ENCODE results near the gene PTH1R. TPM values are rescaled to one million over a fixed set of nuclear protein-coding genes. Genes with fewer than 3 reads are reported as not detected.

Gene PTH1R
- total RNA-seq, 1 experiment from 2014 or later, result not detected

DNA sequence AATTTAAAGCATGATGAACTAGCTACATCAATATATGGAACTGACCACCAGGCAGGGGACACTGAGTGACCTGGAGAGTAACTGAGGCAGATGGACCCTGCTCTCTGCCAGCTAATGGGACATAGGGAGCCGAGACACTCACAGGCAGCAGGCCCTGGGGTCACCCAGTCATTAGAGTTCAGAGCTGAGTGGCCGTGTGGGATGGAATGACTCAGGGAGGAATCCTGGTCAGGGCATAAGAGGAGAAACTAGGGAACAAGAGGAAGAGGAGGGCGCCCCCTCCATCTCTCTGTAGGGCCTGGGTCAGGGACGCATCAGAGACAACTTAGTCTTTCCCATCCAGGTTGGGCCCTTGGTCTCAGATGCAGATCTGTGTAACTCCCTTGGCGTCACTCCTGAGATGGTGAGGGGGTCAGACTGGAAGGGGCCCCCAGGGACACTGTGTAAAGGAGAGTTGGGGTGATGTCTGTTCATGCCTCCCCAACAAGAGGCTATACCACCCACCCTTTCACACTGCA is 59.3 kb downstream of the PTH1R start:
- Histone ChIP-seq H3K4me3 (ENCODE audit: low read depth in 2 of 2, low read length in 2 of 2) (no peak overlapping the region), H3K36me3 (ENCODE audit: control insufficient read depth, insufficient read depth, low read length) (no peaks in the 10 kb centered on the region), H3K27ac (ENCODE audit: low read length) (no peak overlapping the region), H3K9me3 (ENCODE audit: control insufficient read depth, insufficient read depth, low read depth, low read length) (no peaks in the 10 kb centered on the region), H3K4me1 (ENCODE audit: control insufficient read depth, insufficient read depth, low read length) (peaks cover 33% of the 10 kb centered on the region), H3K27me3 (ENCODE audit: control insufficient read depth, insufficient read depth, low read length) (no peaks in the 10 kb centered on the region)
- in situ Hi-C loops (cut with HindIII; ENCODE audit: low pct_unique_long_range_greater_than_20kb, low sequenced_read_pairs) (no loop called here), intact Hi-C loops (cut with micrococcal nuclease; ENCODE audit: unreplicated experiment) (no loop called here)
- ChIA-PET CTCF (no interaction called here), POLR2A (no interaction called here)
- BruUV-seq (replicated peaks), result no TSS peak
- DNase-seq (ENCODE audit: low read depth, low spot score) (no peak), ATAC-seq (no peak)
- TF ChIP-seq POLR2AphosphoS5 (IDR thresholded peaks at IDR 0.05; ENCODE audit: low read depth, low read length) (no peak), TCF7L2 (IDR thresholded peaks at IDR 0.05; ENCODE audit: low read depth, low read length) (no peak), CTCF (IDR thresholded peaks at IDR 0.05) (no peak), SIN3A (IDR thresholded peaks at IDR 0.05; ENCODE audit: borderline replicate concordance, insufficient read depth, low read depth, low read length) (no peak), REST (IDR thresholded peaks at IDR 0.05; ENCODE audit: insufficient read depth in 1 of 2, low read depth in 2 of 2, low read length in 1 of 2) (no peak)

DNA sequence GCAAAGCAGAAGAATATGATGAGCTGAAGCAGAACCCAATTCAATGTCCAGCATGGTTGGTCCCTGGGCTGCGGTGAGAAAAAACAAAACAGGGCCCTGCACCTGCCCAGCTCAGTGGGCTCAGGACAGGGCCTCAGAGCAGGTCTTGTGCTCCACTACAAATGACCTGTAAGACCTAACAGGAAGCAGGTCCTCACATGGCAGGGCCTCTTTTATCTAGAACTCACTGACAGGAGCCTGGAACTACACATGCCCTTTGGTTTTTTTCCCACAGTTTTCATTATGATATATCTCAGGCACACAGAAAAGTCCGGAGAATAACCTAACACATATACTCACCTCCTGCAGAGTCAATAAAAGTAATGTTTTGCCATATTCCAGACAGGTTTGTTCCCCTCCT is 60.6 kb downstream of the PTH1R start:
- in situ Hi-C loops (cut with HindIII; ENCODE audit: low pct_unique_long_range_greater_than_20kb, low sequenced_read_pairs), result no loop called here
- no peak for DNase-seq (ENCODE audit: low read depth, low spot score)
- Histone ChIP-seq H3K4me3 (ENCODE audit: low read depth in 2 of 2, low read length in 2 of 2) (no peak overlapping the region), H3K9me3 (ENCODE audit: control insufficient read depth, insufficient read depth, low read depth, low read length) (no peaks in the 10 kb centered on the region), H3K36me3 (ENCODE audit: control insufficient read depth, insufficient read depth, low read length) (no peaks in the 10 kb centered on the region), H3K4me1 (ENCODE audit: control insufficient read depth, insufficient read depth, low read length) (peaks cover 20% of the 10 kb centered on the region), H3K27me3 (ENCODE audit: control insufficient read depth, insufficient read depth, low read length) (no peaks in the 10 kb centered on the region), H3K27ac (ENCODE audit: low read length) (no peak overlapping the region)
- POLR2A ChIA-PET, result no interaction called here
- TF ChIP-seq REST (IDR thresholded peaks at IDR 0.05; ENCODE audit: insufficient read depth in 1 of 2, low read depth in 2 of 2, low read length in 1 of 2), result no peak
- TF ChIP-seq SIN3A (IDR thresholded peaks at IDR 0.05; ENCODE audit: borderline replicate concordance, insufficient read depth, low read depth, low read length), result no peak
- TF ChIP-seq POLR2AphosphoS5 (IDR thresholded peaks at IDR 0.05; ENCODE audit: low read depth, low read length), result no peak
- TF ChIP-seq TCF7L2 (IDR thresholded peaks at IDR 0.05; ENCODE audit: low read depth, low read length), result no peak
- no peak for TF ChIP-seq CTCF (IDR thresholded peaks at IDR 0.05)
- intact Hi-C loops (cut with micrococcal nuclease; ENCODE audit: unreplicated experiment), result no loop called here
- BruUV-seq (replicated peaks), result no TSS peak
- no peak for ATAC-seq
- CTCF ChIA-PET, result interaction anchor here (0.6 to 0.7 kb wide), 2 partner anchors 18 to 1596 kb away, joined by 3 to 7 read pairs; no protein-coding TSS in a partner anchor

Data from Panc1 (cell line).